Stimulated activated CD4-positive, alpha-beta T cell treated with anti-CD3 and anti-CD28 coated beads, Interleukin-4, amount 100 ng/mL, for 4 hours (primary cell): ENCODE measurements around the gene ACSM2A.
"Not testable (repeated sequence)": the region's sequence is repeated elsewhere in the genome, so short reads cannot be mapped to it uniquely, and the experiment has no call there.

ENCODE experiments used
- DNase-seq, 2 experiments: peaks; one replicate each; pipeline ENCODE4 v3.0.0-alpha.2; 2020

Gene ACSM2A, protein sequence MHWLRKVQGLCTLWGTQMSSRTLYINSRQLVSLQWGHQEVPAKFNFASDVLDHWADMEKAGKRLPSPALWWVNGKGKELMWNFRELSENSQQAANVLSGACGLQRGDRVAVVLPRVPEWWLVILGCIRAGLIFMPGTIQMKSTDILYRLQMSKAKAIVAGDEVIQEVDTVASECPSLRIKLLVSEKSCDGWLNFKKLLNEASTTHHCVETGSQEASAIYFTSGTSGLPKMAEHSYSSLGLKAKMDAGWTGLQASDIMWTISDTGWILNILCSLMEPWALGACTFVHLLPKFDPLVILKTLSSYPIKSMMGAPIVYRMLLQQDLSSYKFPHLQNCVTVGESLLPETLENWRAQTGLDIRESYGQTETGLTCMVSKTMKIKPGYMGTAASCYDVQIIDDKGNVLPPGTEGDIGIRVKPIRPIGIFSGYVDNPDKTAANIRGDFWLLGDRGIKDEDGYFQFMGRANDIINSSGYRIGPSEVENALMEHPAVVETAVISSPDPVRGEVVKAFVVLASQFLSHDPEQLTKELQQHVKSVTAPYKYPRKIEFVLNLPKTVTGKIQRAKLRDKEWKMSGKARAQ

DNA sequence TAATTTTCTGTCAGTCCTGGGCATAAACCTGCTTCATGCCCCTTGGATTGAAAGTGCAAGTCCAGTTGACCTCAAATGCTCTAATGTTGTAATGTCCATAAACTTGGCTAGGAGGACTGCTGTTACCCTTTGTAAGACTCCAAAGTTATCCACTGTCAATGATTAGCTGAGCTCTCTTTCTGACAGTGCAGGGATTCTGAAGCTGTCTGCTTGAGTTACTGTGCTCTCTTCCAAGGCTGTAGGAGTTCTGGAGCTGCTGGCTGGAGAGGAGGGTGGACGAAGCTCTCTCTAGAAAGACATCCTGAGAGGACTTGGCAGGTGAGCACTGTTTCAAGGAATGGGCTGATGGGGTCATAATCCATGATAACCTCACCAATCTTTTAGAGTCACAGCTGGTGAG is at the start of gene ACSM2A:
TSS of gene ACSM2A (plus strand) at position 158 of the 400 bp plus-strand sequence. CDS start 8,594 bp downstream, outside the sequence.
- not testable (repeated sequence) for DNase-seq

DNA sequence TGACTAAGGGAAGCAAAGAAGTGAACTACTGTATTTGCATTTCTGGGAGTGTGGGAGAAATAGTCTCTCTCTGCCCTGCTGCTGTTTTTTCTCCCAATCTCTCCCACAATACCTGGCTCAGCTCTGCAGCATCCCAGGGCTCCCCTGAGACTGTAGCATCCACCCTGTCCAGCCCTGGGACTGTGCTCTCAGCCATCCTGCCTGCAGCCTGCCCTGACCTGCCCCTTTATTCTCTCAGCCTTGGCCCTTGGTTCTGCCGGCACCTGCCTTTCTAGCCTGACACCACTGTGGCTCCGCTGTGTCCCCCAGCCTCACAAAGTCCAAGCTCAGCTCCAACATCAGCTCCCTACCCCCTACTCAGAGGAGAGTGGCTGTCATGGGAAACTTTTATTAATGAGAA is 48.7 kb upstream of the ACSM2A start:
- DNase-seq, result no peak

DNA sequence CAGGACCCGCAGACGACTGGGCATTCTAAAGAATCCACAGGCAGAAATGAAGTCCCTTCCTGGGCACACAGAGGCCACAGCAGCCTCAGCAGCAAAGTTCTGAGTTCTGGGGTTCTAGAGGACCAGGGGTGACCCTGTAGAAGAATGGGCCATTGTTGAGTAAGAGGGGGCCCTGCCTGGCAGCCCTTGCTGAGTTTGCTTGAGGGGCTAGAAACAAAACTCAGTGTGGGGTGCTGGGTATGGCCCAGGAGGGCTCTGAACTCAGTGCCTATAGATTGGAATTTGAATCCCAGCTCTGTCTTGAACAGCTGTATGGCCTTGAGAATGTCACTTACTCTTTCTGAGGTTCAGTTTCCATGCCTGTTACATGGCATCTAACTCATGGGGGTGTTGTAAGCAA is 46.7 kb upstream of the ACSM2A start, which contains the start of gene PDILT:
TSS of gene PDILT (minus strand) at position 101 of the 400 bp plus-strand sequence. CDS start 5,437 bp downstream, outside the sequence.
- DNase-seq, result no peak

DNA sequence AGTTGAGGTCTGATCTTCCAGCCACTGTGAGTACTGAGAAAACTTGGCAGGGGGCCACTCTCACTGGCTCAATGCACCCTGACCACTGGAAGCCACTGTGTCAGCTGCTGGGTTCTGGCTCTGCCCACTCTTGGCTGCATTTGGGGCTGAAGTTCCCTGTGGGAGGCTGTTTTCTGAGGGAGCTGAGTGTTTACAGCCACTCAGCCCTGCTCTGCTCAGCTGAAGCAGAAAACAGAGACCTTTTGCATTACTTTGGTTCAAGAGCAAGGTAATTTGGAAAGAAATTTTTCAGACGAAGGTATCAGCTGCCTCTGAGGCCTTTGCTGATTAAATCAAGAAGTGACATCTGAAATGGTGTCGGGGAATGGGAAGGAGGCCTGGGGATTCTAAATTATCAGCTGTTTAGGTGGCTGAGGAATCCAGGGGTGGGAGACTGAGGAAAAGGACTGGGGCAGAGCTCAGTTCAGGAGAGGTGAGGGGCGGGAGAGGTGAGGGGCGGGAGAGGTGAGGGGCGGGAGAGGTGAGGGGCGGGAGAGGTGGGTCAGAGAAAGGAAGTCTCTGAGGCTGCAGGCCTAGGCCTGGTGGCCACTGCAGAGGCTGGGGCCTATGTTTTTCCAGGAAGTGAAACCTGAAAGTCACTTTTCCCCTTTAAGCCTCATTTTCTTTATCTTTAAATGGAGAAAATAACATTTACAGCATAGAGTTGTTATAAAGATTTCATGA is 41.8 kb upstream of the ACSM2A start, which contains the start of gene ACSM5:
TSS of gene ACSM5 (plus strand) at position 137 of the 723 bp plus-strand sequence. CDS start 1,951 bp downstream, outside the sequence.
- DNase-seq, result no peak

DNA sequence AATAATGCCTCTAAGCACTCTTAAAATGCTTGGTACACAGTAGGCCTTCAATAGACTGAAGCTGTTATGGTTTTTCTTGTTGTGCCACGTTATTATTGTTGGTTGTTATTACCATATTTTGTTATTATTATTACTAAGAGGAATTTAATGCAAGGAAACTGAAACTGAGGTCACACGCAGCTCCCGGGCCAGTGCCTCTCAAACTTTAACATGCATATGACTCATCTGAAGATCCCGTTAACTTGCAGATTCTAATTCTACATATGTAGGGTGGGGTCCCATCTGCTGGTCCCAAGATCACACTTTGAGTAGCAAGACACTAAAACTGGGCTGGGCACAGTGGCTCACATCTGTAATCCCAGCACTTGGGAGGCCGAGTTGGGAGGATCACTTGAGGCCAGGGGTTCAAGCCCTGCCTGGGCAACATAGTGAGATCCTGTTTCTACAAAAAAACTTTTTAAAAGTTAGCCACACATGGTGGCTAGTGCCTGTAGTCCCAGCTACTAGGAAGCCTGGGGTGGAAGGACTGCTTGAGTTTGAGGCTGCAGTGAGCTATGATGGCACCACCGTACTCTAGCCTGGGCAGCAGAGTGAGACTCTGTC is 41.1 kb upstream of the ACSM2A start:
- no peak for DNase-seq

DNA sequence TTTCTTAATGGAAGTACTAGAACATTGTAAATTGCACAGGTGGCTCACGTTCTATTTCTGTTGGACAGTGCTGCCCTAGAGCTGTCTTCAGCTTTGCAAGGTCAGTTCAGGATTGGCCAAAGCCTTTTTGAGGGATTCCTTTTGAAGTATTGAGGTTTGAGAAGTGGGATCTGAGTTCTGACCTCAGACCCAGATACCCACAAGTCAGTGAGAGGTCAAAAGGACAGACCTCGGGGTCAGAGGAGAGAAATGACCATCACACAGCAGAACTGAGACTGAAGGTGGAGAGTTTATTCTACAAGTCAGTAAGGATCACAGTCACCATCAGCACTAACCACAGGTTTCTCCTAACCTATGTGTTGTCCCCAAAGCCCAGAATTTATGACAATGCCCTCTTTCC is 40.3 kb upstream of the ACSM2A start:
- DNase-seq, result no peak

DNA sequence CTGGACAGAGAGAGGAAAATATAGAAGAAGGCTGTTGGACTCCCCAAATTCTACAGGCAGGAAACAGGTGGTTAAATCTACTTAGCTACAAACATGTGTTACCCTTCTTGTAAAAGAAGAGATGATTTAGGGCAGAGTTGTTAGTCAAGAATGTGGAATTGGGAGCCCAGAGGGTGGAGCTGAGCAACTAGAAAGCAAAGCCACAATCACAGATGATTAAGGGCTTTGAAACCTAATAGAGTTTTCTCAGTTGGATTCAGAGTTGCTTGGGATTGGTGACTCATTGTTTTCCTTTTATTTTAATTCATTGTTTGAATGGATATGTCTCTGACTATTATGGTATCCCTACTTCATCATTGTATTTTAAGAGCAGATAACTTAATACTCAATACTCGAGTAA is 35.8 kb upstream of the ACSM2A start:
- no peak for DNase-seq

DNA sequence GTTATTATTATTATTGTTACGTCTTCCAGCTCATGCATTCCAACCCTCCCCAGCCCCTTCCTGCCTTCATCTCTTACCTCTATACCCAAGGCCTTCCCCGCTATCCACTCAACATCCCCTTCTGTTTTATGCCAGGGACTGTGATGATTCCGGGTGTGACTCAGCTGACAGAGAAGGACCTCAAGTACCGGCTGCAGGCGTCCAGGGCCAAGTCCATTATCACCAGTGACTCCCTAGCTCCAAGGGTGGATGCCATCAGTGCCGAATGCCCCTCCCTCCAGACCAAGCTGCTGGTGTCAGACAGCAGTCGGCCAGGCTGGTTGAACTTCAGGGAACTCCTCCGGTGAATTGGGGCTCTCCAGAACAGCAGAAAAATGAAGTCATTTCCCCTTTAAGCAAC is 32.2 kb upstream of the ACSM2A start:
- DNase-seq, result not testable (repeated sequence)

DNA sequence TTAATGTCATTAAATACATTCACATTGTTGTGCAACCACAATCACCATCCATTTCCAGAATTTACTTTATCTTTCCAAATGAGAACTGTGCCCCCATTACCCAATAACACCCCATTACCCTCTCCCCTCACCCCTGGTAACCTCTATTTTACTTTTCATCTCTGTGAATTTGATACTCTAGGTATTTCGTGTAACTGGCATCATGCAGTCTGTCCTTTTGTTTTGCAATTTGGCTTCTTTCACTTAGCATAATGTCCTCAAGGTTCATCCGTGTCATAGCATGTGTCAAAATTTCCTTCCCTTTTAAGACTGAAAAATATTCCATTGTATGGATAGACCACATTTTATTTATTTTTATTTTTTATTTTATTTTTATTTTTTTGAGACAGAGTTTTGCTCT is 29.6 kb upstream of the ACSM2A start:
- DNase-seq, result not testable (repeated sequence)

DNA sequence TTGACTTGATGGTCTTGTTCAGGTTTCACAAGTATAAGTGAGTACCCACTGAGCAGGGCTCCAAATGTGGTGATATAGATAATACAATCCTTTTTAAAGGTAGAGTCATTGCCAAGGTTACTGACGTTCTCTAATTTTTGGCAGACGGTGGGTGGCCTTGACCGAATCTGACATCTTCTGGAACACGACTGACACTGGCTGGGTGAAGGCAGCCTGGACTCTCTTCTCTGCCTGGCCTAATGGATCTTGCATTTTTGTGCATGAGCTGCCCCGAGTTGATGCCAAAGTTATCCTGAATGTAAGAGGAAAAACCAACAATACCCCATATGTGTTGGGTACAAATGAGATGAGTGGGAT is 27.6 kb upstream of the ACSM2A start:
- DNase-seq, result not testable (repeated sequence)

DNA sequence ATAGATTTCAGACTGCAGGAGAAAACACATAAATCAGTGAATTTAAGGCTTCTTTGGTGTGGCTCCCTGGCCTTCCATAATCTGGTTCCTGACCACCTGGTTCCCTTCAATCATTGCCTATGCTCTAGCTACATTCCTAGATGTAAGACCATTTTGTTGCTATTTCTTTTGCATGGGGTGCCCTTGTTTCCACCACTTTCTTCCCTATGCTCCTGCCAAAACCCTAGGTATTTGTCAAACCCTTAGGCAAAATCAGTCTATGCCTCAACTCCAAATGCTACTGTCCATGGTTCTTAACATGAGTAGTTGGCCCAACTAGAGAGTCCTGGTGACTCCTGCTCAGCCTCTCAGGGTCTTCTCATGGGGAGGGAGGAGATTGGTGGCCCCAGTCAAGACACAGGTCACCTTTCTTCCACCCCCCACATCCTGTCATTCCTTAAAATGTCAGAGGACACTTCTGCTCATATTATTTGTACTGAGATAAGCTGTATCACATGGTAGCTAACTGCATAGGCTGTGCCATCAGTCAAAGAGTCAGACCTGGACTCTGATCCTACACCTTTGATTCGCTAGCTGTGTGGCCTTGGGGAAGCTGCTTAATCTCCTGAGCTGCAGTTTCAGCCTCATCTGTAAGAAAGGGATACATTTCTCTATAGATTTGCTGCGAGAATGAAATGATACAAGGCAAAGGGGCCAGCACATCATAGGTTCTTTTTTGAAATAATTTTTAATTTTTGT is 27.0 kb upstream of the ACSM2A start:
- DNase-seq, result no peak

DNA sequence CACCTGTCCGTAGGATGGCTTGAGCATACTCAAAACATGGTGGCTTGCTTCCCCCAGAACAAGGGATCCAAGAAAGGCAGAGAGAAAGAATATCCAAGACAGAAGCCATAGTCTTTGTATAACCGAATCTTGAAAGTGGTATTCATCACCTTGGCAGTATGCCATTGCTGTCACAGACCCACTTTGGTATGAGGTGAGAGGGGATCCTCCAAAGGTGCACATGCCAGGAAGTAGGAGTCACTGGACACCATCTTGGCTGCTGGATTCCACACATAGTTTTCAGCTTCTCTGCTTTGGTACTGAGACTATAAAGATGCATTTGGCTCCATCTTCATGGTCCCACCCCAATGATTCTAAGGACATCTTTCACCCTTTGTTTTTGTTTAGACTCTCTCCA is 23.9 kb upstream of the ACSM2A start:
- DNase-seq, result not testable (repeated sequence)

DNA sequence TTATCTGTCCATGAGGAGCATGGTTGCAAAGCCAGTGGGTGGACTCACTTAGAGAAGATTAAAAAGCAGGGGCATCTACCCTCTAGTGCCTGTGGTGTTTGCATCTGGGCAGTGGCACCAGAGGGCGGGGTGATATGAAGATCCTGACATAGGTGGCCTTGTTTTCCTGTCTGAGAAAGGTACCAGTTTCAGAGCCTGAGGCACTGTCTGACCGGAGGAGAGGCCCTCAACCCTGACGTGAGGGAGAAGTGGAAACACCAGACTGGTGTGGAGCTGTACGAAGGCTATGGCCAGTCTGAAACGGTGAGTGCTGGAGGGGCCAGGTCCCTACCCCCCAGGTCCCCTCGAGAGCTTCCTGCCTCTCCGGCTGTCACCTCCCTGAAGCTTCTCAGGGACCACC is 21.8 kb upstream of the ACSM2A start:
- DNase-seq, result not testable (repeated sequence)

DNA sequence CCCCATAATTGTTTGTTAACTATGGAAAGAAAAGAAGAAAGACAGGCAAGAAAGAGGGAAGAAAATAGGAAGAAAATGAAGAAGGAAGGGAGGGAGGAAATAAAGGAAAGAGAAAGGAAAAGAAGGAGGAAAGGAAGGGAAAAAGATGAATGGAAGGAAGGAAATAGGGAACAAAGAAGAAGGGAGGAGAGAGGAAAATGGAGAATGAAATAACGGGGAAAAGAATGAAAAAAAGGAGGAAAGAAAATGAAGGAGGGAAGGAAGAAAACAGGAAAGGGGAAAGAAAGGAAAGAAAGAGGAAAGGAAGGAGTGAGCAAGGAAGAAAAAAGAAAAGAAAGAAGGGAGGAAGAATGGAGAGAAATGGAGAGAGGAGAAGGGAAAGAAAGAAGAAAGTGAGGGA is 20.8 kb upstream of the ACSM2A start:
- DNase-seq, result not testable (repeated sequence)

DNA sequence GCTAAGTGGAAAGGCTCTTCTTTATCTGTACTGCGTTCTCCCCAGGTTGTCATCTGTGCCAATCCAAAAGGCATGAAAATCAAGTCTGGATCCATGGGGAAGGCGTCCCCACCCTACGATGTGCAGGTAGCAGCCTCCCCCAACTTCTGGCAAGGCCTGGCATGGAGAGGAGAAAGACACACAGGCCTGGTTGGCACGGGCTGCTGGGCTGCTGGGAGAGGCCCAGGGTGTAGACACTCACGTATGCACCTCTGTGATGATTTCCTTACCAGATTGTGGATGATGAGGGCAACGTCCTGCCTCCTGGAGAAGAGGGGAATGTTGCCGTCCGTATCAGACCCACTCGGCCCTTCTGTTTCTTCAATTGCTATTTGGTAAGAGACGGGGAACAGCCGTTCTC is 20.4 kb upstream of the ACSM2A start:
- no peak for DNase-seq

DNA sequence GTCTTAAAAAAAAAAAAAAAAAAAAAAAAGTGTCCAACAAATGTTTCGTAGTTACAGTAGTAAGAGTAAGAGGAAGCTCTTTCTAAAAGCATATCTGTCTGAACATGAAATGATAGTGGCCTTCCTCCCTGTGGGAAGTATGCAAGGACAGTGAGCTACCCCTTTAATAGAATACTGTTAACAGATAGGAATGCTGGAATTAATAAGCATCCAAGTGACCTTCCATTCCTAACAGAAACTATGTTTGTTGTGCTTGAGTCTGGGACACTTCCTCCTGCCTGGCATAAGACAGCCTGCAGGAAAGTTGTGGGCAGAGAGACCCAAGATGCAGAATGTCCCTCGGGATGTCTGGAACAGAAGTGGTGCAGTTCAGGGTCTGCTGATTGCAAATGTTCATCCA is 12.4 kb upstream of the ACSM2A start:
- not testable (repeated sequence) for DNase-seq

DNA sequence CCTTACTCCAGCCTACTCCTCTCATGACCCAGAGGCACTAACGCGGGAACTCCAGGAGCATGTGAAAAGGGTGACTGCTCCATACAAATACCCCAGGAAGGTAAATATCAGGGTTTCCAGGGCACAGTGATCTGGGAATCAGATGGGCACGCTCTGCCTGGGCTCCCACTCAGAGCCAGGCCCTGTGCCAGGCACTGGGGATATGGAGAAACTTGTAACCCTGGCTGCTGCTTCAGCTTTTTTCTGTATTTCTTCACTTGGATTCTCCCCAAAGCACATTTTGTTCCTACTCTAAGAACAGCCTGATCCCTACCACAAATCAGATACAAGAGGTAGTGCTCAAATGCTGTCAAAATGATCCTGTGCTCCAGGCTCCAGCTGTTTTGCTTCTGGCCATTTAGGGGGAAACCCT is 11.5 kb upstream of the ACSM2A start:
- not testable (repeated sequence) for DNase-seq

DNA sequence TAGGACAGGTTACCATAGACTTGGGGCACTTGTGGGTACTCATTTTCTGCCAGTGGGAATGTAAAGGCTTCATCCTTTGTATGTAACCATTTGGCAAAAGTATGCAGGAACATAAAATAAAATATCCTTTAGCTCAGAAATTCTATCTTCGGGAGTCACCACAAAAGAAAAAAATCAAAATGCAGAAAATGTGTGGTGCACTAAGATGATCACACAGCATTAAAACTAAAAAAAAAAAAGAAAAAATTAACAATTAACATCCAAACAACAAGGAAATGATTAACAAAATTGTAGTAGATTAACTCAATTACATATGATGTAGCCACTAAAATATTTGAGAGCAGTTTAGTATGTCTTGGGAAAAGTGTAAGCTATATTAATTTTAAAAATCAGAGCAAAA is 10.6 kb upstream of the ACSM2A start:
- DNase-seq, result not testable (repeated sequence)

DNA sequence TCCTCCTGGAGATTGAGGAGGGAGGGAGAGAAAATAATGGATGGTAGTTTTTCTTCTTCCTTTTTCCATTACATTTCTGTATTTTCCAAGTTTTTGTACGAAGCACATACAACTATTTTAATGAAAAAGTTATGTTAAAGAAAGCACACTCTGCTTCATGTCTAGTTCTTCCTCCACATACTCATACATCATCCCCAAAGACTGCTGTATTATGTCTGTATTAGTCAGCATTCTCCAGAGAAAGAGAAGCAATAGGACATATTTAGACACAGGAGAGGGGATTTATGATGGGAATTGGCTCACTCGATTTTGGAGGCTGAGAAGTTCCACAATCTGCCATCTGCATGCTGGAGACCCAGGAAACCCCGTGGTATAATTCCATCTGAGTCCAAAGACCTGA is 10.1 kb upstream of the ACSM2A start:
- no peak for DNase-seq

DNA sequence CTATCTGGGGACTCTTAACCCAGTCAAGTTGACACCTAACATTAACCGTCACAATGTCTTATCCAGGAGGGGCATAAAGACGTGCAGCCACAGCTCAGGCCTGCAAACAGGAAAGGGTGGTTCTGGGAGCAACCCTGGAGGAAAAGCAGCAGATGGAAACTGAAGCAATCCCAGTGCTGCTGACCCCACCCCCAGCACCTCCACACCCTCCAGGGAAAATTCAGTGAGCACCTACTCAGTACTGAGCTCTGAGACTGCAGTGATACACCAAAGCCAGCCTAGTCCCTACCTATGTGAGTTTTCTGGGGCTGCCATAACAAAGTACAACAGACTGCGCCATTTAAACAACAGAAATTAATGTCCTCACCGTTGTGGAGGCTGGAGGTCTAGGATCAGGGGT is 9.5 kb upstream of the ACSM2A start:
- not testable (repeated sequence) for DNase-seq

DNA sequence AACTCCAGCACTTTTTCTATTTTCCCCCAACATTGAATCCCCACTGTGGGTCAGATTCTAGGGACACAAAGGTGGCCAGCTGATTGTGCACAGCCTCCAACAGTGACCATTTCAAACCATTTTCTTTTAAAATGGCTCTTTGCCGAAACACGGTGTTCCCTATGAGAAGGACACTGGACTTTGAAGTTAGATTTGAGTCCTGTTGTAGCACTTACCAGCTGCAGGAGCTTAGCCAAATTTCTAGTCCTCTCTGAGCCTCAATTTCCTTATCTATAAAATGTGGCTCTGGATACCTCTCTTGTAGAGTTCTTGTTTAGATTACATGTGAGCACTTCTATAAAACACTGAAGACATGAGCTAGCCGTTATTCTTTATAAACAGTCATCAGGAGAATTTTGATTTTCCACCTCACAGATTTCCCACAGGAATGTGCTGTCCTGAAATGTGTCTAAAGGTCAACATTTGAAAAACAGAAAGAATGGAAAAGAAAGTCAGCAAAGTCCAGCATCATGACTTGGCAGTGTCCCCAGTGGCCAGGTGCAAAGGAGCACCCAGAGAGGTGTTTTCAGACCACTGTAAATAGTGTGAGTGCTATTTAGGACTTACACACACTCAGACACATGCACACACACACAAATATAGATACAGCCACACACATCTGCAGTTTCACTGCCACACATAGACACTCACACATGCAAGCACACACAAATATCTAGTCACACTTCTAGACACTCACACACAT is 4.5 kb upstream of the ACSM2A start:
- DNase-seq, result not testable (repeated sequence)

DNA sequence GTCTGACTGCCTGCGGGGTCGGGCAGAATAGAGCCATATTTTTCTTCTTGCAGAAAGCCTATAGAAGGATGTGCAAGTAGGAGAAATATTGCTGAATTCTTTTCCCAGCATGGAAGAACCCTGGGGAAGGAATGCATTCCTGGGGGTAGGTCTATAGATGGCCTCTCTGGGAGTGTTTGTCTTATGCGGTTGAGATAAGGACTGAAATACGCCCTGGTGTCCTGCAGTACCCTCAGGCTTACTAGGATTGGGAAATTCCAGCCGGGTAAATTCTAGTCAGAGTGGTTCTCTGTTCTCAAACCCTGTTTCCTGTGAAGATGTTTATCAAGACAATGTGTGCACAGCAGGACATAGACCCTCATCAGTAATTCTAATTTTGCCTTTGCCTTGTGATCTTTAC is 2.3 kb downstream of the ACSM2A start:
- not testable (repeated sequence) for DNase-seq
